ENCODE measurements around the gene AGPAT3. TPM values are rescaled to one million over a fixed set of nuclear protein-coding genes. Genes with fewer than 3 reads are reported as not detected.

The AGPAT3 gene
- total RNA-seq, 1 donor from 2014 or later = 50.5 TPM

DNA sequence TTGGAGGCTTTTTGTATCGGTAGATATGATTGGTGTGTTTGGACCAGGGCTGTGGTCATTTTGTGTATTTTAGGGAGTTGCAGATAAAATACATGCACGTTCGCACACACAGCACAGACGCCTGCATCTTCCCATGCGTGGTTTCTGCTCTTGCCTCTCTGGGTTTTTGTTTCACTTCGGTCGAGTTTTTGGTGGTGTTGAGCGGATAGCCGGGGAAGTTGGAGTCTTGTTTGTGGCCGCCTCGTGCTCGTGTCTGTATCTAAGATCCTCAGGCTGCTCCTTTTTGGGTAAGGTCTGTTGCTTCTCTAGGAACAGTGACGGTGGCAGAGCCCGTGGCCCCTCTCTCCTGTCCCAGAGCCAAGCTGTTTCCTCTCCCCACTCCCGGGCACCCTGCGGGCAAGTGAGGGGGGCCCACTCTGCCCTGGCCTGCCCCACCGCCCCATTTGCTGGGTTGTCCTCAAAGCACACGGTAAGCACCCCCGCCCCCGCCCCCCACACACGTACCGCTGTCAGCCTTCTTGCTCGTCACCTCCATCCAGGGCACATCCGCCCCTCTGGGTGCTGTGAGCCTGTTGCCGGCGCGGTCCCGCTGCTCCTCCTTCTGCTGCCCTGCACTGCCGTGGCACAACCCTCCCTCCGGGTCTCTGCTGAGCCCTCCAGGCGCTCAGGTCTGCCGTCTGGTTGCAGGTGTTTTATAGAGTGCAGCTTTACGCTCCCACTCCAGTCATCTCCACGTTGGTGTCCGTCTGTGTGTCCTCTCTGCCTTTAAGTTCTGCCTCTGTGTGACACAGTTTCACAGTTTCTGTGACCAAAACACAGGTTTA, 51.9 kb downstream of the AGPAT3 start:
- H3K27ac Mint-ChIP-seq = peak overlapping the region; percentile 80
- peaks cover 6% of the 10 kb centered on the region for H3K36me3 Mint-ChIP-seq (ENCODE audit: insufficient read depth)
- peaks cover 3% of the 10 kb centered on the region for H3K27me3 Mint-ChIP-seq
- no peak for DNase-seq (ENCODE audit: low spot score, unreplicated experiment)
- peaks cover 17% of the 10 kb centered on the region for H3K4me1 Mint-ChIP-seq (ENCODE audit: low read depth)
- peaks cover 6% of the 10 kb centered on the region for H3K9me3 Mint-ChIP-seq (ENCODE audit: low read depth)
- H3K4me3 Mint-ChIP-seq (ENCODE audit: low read depth) = no peak overlapping the region
- TF ChIP-seq, protein P1, sequence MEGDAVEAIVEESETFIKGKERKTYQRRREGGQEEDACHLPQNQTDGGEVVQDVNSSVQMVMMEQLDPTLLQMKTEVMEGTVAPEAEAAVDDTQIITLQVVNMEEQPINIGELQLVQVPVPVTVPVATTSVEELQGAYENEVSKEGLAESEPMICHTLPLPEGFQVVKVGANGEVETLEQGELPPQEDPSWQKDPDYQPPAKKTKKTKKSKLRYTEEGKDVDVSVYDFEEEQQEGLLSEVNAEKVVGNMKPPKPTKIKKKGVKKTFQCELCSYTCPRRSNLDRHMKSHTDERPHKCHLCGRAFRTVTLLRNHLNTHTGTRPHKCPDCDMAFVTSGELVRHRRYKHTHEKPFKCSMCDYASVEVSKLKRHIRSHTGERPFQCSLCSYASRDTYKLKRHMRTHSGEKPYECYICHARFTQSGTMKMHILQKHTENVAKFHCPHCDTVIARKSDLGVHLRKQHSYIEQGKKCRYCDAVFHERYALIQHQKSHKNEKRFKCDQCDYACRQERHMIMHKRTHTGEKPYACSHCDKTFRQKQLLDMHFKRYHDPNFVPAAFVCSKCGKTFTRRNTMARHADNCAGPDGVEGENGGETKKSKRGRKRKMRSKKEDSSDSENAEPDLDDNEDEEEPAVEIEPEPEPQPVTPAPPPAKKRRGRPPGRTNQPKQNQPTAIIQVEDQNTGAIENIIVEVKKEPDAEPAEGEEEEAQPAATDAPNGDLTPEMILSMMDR (IDR thresholded peaks at IDR 0.05; ENCODE audit: unreplicated experiment) = no peak

DNA sequence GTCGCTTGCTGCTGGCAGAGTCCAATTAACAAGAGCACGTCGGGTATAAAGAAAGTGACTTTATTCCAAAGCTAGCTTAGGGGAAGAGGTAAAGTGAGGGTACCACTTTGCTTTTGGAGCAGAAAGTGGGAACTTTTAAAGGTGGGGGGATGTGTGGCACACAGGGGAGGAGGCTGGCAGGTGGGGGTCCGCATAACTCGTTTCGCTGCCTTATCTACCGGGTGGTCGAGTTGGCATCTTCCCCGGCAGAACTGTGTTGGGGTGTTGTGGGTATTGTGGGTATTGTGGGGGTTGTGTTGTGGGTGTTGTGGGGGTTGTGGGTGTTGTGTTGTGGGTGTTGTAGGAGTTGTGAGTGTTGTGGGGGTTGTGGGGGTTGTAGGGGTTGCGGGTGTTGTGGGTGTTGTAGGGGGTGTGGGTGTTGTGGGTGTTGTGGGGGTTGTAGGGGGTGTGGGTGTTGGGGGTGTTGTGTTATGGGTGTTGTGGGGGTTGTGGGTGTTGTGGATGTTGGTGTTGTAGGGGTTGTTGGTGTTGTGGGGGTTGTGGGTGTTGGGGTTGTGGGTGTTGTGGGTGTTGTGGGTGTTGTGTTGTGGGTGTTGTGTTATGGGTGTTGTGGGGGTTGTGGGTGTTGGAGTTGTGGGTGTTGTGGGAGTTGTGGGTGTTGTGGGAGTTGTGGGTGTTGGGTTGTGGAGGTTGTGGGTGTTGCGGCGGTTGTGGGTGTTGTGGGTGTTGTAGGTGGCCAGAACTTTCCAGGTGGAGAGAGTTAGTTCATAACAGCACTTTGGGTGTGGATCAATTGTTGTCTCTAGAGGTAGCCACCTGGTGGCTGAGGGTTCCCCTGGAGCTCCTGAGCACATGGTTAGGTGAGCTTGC, 52.7 kb downstream of the AGPAT3 start:
- no peak for DNase-seq (ENCODE audit: low spot score, unreplicated experiment)
- TF ChIP-seq, protein P1 (IDR thresholded peaks at IDR 0.05; ENCODE audit: unreplicated experiment) = no peak
- Mint-ChIP-seq H3K4me1 (ENCODE audit: low read depth) (peaks cover 20% of the 10 kb centered on the region), H3K27ac (peak overlapping the region; percentile 80), H3K4me3 (ENCODE audit: low read depth) (no peak overlapping the region), H3K9me3 (ENCODE audit: low read depth) (peaks cover under 1% of the 10 kb centered on the region), H3K27me3 (peaks cover 4% of the 10 kb centered on the region), H3K36me3 (ENCODE audit: insufficient read depth) (peaks cover 2% of the 10 kb centered on the region)

DNA sequence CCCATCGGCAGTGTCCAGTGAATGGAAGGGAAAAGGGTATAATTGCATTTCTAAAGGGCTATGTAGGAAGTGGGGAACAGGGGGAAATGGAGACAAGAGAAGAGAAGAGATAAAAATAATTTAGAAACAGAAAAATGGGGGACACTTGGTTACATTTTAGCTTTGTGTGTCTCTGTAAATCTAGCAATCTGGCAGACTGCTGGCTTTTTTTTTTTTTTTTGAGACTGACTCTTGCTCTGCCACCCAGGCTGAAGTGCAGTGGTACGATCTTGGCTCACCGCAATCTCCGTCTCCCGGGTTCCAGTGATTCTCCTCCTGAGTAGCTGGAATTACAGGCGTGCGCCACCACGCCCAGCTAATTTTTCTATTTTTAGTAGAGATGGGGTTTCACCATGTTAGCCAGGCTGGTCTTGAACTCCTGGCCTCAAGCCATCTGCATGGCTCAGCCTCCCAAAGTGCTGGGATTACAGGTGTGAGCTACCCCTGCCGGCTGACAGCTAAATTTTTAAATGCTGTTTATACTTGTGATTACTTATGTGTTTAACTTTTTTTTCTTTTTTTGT, 53.4 kb downstream of the AGPAT3 start:
- no peaks in the 10 kb centered on the region for H3K9me3 Mint-ChIP-seq (ENCODE audit: low read depth)
- peaks cover 2% of the 10 kb centered on the region for H3K36me3 Mint-ChIP-seq (ENCODE audit: insufficient read depth)
- DNase-seq (ENCODE audit: low spot score, unreplicated experiment) = no peak
- H3K4me3 Mint-ChIP-seq (ENCODE audit: low read depth) = no peak overlapping the region
- H3K27ac Mint-ChIP-seq = no peak overlapping the region
- peaks cover 20% of the 10 kb centered on the region for H3K4me1 Mint-ChIP-seq (ENCODE audit: low read depth)
- TF ChIP-seq, protein P1 (IDR thresholded peaks at IDR 0.05; ENCODE audit: unreplicated experiment) = no peak
- H3K27me3 Mint-ChIP-seq = peaks cover 4% of the 10 kb centered on the region

DNA sequence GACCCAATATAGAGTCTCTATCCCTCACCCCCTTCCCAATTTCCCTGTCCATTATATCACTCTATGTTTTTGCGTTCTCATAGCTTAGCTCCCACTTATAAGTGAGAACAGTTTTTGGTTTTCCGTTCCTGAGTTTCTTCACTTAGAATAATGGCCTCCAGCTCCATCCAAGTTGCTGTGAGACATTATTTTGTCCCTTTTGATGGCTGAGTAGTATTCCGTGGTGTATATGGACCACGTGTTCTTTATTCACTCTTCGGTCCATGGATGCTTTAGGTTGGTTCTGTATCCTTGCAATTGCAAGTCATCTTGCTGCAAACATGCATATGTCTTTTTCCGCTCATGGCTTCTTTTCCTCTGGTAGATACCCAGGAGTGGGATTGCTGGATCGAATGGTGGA, 54.3 kb downstream of the AGPAT3 start:
- Mint-ChIP-seq H3K36me3 (ENCODE audit: insufficient read depth) (peaks cover 2% of the 10 kb centered on the region), H3K4me3 (ENCODE audit: low read depth) (no peak overlapping the region), H3K27me3 (peaks cover 4% of the 10 kb centered on the region), H3K4me1 (ENCODE audit: low read depth) (peaks cover 20% of the 10 kb centered on the region), H3K9me3 (ENCODE audit: low read depth) (no peaks in the 10 kb centered on the region), H3K27ac (no peak overlapping the region)
- no peak for DNase-seq (ENCODE audit: low spot score, unreplicated experiment)
- TF ChIP-seq, protein P1 (IDR thresholded peaks at IDR 0.05; ENCODE audit: unreplicated experiment) = no peak
